GM18858 (cell line): ENCODE data around the gene ANKFN1.

ENCODE experiments used
- ATAC-seq: cut with Tn5 transposase; IDR thresholded peaks from one replicate; pipeline ENCODE4 v1.9.1; 2021; ENCODE audit not compliant: unreplicated experiment

ANKFN1 gene

DNA sequence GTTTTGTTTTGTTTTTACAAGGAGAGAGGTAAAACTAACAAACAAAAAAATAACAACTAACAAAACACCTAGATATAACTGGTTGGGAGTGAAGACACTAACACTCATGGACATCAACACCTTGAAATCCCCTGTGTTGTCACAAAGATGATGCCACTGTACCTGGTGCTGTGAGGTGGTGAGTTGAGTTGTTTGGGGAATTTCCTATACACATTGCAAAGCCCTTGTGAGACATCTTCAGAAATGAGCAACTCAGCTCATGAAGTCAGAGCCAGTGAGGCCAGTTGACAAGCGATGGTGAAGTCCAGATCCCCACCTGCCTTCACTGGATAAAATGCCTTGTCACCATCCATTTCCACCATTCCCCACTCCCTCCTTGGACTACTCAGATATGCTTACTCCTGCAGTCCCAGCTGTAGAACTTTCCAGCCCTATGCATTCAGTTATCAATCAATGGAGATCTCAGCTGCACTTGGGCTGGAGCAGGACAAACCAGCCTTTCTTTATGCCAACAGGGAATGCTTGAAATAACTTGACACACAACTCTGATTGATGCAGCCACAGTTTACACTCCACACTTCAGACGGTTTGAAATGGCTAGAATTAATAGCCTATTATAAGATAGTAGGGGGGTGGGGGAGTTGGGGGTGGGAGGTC is 22.2 kb downstream of the ANKFN1 start:
- ATAC-seq, result no peak

DNA sequence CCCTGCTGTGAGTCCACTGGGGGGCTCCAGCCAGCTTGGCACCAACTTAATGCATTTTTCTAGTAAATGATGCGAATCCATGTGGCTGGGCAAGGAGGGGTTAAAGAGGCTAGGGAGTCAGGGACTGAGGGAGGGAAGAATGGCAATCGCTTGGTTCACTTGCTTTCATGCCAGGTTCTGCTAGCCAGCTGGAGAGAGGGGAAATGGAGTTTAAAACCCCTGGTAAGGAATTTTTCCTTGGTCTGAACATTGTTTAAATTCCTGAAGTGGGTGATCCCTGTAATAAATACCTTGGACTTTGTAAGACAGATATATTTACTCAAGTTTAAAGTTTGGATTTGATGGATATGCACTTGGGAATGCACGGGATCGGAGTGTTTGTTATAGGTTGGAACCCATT is 22.8 kb downstream of the ANKFN1 start:
- no peak for ATAC-seq

DNA sequence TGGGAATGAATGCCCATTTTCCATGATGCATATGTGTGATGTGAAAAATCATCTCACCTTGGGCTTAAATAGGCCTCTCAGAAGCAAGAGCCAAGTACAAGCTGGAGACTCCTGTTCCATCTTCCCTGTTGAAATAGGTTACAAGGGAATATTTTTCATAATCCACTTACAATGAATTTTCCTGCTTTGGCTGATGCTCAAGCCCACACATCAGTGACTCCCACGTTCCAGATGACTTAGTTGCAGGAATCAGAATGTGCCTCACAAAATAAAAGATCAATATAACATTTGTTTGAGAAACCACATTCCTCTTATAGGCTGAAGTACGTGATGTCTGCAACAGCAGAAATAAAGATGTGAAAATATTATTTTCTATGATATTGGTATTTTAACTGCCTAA is 24.1 kb downstream of the ANKFN1 start:
- ATAC-seq, result no peak

DNA sequence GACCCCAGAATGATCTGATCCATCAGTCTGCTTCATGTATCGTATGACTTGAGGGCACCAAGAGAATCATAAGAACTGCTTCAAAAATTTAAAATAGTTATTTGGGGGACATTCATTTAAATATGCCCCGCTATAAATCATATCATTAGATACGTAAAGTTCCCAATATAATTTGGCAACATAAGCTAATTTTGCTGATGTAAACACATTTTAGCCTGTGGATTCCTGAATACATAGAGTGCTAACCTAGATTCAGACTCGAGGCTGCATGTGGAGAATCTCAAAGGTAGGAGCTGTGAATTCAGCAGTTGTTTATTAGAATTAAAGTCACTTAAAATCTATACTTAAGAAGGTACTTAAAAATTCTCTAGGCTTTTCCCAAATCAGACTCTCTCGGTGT is 24.9 kb downstream of the ANKFN1 start:
- ATAC-seq, result no peak

DNA sequence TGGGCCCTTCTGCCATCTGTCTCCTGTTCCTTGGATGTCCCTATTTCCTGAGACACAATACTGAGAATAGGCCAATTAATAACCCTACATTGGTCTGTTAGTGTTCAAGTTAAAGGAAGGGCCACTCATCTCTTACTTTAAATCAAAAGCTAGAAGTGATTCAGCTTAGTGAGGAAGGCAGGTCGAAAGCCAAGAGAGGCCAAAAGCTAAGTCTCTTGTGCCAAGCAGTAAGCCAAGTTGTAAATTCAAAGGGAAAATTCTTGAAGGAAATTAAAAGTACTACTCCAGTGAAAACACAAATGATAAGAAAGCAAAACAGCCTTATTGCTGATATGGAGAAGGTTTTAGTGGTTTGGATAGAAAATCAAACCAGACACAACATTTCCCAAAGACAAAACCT is 28.8 kb downstream of the ANKFN1 start:
- no peak for ATAC-seq

DNA sequence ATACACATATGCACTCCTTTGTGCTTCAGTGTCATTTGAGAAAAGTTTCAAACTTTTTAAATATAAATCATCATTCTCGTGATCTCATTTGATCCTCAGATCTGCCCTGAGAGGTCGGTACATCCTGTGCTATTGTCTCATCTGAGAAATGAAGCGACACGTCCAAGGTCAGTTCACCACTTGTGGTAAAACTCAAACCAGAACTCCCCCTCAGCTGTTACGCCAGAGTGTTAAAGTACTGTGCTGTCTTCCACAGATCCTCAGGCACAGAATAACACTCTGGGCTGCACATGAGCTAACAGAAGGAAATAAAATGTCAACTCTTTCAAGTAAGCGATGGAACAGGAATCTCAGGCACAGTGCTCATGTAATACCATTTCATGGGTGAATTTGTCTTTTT is 31.4 kb downstream of the ANKFN1 start:
- ATAC-seq, result no peak

- ATAC-seq, result no peak
These were observed 32.4 kb downstream of the ANKFN1 start for GRCh38 chr17:56185491-56186221.

- ATAC-seq, result no peak
These were observed 33.0 kb downstream of the ANKFN1 start for GRCh38 chr17:56186222-56186786.

DNA sequence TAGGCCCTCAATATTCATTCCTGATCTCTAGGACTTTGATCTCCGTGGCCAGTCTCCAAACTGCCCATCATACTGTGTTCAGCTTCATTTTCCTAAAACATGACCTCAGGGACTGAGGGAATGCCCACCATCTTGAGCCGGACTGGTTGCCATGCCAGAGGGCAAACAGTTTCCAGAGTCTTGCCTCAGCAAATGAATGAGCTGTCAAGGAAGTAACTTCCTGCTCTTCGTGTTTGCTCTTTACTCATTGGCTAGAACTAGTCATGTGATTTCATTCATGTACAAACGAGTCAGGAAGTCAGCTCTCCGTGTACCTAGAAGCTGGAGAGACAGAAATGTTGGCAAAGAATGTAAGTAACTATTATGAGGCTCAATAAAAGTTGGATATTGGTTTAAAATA is 50.2 kb downstream of the ANKFN1 start:
- ATAC-seq, result no peak

DNA sequence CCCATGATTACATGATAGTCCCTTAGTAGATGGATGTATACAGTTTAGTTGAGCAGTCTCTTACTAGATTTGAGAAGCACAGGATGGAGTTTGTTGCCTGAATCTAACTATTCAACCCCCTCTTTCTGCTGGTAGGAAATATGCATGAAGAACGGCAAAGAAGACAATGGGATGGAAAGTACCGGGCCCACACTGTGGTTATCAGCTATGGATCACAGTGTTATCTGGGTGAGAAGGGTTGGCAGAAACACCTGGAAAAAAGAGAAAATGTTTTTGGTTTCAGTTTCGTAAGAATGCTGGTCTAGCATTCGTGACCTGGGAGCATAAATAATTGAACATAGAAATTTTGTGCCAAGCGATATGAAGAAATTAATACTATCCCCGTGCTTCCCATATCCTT is 53.1 kb downstream of the ANKFN1 start:
- no peak for ATAC-seq

DNA sequence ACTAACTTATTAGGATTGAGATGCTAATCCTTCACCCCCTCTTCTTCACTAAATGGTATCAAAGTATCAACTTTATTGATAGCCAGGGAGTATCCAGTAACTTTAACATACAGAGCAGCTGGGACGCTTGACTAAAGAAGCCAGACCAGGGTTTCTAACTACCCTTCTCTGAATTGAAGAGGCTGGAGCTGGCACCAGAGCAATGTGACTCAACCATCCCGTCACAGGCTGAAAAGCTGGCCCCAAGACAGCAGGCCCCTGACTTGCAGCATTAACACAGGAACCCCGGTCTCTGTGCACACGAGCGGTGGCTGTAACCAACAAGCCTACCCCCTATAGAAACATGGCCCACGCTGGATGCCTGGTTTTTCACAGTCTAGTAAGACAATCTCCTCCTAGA is 59.8 kb downstream of the ANKFN1 start:
- no peak for ATAC-seq

GRCh38 chr17:56217921-56218320 is 64.6 kb downstream of the ANKFN1 start:
- no peak for ATAC-seq

GRCh38 chr17:56222255-56222654 is 69.0 kb downstream of the ANKFN1 start:
- ATAC-seq, result no peak

- ATAC-seq, result no peak
These were observed 77.4 kb downstream of the ANKFN1 start for GRCh38 chr17:56230660-56231059.

GRCh38 chr17:56231252-56231651 is 78.0 kb downstream of the ANKFN1 start:
- ATAC-seq, result no peak

- ATAC-seq, result no peak
These were observed 78.4 kb downstream of the ANKFN1 start for GRCh38 chr17:56231693-56232092.

DNA sequence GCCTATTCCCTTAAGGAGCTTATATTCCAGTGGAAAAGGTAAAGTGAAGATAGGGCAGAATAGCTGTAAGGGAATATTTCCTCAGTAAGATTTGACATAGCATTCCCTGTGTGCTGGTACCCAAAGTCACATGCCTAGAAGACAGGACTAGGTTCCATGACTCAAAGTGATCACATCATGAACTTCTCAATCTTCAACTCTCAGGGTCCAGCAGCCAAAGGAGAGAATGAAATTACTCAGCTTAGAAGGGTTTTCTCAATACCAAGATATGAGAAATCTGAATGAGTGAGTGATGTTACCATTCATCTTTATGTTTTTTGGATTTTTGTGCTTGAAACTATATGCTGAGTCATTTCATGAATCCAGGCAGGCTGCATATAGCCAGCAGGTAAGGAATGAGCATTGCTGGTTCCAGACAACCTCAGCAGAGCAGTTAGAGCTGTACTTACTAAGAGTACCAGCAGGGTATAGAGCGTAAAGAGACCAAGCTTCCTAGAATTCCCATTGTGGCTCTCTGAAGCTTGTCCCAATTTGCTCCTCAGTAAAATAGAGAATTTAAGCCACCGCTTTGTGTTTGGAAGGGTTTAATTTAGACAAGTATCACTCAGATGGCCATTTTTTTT is 91.1 kb downstream of the ANKFN1 start:
- ATAC-seq, result no peak

DNA sequence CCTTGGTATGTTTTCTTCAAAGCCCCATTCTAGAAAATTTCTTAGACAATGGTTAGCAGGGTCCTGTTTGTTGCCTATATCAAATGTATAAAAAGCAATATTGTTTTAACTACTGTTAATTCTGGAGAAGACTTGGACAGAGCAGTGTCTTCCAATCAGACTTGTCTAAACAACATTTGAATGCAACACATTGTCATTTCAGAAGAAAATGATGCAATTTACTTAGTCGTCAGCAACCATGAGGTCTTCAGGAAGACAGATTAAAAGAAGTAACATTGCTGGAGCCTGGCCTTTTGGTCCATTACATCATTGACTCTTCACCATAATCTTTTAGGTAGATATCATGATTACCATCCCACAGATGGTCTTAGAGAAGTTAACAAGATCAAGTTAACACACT is 94.5 kb downstream of the ANKFN1 start:
- no peak for ATAC-seq

DNA sequence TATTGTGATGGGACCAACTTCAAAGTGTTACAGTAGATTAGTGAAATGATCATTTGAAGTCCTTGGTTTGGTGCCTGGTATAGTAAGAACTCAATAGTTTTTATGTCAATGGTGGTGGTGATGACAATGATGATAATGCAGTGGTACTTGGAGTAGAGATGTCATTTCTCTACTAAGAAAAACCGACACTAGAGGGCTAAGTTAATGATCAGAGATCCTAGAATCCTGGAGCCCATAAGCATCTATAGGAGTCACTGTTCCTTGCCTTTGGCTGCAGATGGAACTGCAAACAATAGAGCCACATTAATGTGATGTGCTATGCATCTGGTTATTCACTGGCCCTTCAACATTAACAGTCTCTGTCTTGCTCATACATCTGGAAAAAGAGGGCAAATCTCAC is 103.8 kb downstream of the ANKFN1 start:
- ATAC-seq, result no peak

DNA sequence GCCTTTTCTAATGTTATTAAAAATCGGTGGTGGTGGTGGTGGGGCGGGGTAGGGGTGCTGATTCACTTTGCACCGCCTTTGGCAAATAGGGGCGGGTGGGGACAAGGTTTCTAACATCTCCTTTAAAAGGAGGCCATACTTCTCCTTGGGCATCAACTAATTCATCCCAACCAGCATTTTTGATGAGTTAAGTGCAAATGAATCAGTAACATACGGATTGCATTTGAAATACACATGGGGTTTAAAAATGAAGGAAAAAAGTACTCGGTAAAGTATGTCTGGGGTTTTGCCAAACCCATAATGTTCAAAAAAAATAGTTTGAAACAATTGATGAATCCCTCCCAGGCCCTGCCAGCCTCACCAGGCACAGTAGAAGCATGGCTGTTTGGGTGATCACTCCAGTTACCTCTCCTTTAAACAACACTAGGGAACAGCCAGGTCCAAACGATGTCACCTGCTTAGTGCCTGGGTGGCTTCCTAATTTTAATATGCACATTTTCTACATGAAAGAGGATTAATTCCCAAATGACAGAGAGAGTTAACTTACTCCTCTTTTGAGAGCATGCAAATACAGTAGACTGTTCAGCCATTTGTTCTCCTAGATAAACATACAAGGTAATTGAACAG is 107.2 kb downstream of the ANKFN1 start:
- no peak for ATAC-seq

GRCh38 chr17:56262803-56263202 is 109.5 kb downstream of the ANKFN1 start:
- ATAC-seq, result no peak
